ENCODE results near the gene PKIB.

PKIB gene

DNA sequence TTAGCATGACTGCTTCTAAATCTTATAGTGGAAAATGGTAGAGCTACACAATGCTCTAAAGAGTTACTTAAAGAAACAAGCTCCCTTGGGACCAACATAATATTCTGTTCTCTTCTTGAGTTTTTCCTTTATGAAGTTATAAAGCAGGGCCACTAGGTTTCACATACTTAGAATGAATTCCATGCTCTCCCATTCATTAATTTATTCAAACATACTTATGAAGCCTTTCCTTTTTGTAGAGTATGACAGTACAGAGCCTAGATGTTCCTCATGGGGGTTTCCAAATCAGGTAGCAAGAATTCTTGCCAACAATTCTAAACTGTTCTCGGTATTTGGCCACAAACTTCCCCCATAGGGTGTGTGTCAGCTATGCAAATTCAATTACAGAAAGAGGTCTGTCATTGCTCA lies 148.7 kb downstream of the PKIB start:
- H3K36me3 ChIP-seq (ENCODE audit: insufficient read depth, insufficient read length, low read length) = no peaks in the 10 kb centered on the region
- TF ChIP-seq YY1 (IDR thresholded peaks at IDR 0.05; ENCODE audit: insufficient read depth, insufficient read length) = no peak
- no peak for DNase-seq (ENCODE audit: low read depth, low spot score)
- no peaks in the 10 kb centered on the region for H3K4me1 ChIP-seq (ENCODE audit: insufficient read depth, insufficient read length)
- no peak overlapping the region for H3K4me3 ChIP-seq (ENCODE audit: insufficient read length, low read depth)
- H3K9me3 ChIP-seq (ENCODE audit: insufficient read depth, low read length) = peaks cover 10% of the 10 kb centered on the region; the same call in 1 of the 2 replicates
- H3K9ac ChIP-seq (ENCODE audit: insufficient read length, low read depth) = no peak overlapping the region
- H3K27me3 ChIP-seq (ENCODE audit: insufficient read depth, insufficient read length) = peaks cover 23% of the 10 kb centered on the region

DNA sequence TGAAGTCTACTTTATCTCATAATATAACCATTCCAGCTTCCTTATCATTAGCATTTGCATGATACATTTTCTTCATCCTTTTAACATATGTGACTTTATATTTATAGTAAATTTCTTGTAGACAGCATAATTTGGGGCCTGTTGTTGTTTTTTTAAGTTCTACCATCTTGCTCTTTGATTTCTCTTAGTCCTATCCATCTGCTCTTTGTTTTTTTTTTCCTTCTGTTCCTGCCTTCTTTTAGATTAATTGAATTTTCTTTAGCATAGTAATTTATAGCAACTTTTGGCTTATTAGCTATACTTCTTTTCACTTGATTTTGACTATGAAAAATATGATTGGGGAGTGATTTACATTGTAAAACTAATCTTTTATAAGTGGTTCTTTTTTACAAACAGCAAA lies 150.1 kb downstream of the PKIB start:
- no peaks in the 10 kb centered on the region for H3K4me1 ChIP-seq (ENCODE audit: insufficient read depth, insufficient read length)
- H3K36me3 ChIP-seq (ENCODE audit: insufficient read depth, insufficient read length, low read length) = no peaks in the 10 kb centered on the region
- no peak overlapping the region for H3K4me3 ChIP-seq (ENCODE audit: insufficient read length, low read depth)
- H3K9ac ChIP-seq (ENCODE audit: insufficient read length, low read depth) = no peak overlapping the region
- no peaks in the 10 kb centered on the region for H3K9me3 ChIP-seq (ENCODE audit: insufficient read depth, low read length)
- no peak for TF ChIP-seq YY1 (IDR thresholded peaks at IDR 0.05; ENCODE audit: insufficient read depth, insufficient read length)
- DNase-seq (ENCODE audit: low read depth, low spot score) = no peak
- peaks cover 14% of the 10 kb centered on the region for H3K27me3 ChIP-seq (ENCODE audit: insufficient read depth, insufficient read length)

DNA sequence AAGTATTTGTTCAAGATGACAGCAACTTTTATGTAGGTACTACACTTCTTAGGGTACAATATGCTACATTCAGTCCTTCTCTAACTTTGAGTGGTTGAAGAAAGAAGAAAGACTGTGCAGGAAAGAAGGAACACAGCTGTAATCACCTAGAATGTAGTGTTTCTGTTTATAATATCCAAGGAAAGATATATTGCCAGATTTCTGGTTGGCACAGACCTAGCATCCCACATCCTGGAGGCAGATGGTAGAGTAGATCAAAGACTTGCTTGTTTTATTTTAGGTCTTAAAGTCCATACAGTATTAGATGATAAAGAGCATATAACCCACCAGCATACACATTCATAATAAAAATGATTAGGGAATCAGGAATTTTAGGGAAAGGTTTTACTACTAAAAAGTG lies 156.1 kb downstream of the PKIB start:
- no peak for TF ChIP-seq SUZ12 (IDR thresholded peaks at IDR 0.05; ENCODE audit: extremely low read depth, insufficient read depth, insufficient read length)
- no peak for TF ChIP-seq ZNF274 (IDR thresholded peaks at IDR 0.05; ENCODE audit: low read depth, low read length)
- no peak for TF ChIP-seq YY1 (IDR thresholded peaks at IDR 0.05; ENCODE audit: insufficient read depth, insufficient read length)
- no peak overlapping the region for H3K4me3 ChIP-seq (ENCODE audit: insufficient read length, low read depth)
- no peaks in the 10 kb centered on the region for H3K9me3 ChIP-seq (ENCODE audit: insufficient read depth, low read length)
- no peak overlapping the region for H3K9ac ChIP-seq (ENCODE audit: insufficient read length, low read depth)
- no peaks in the 10 kb centered on the region for H3K36me3 ChIP-seq (ENCODE audit: insufficient read depth, insufficient read length, low read length)
- no peak for DNase-seq (ENCODE audit: low read depth, low spot score)
- no peaks in the 10 kb centered on the region for H3K27me3 ChIP-seq (ENCODE audit: insufficient read depth, insufficient read length)
- no peaks in the 10 kb centered on the region for H3K4me1 ChIP-seq (ENCODE audit: insufficient read depth, insufficient read length)

DNA sequence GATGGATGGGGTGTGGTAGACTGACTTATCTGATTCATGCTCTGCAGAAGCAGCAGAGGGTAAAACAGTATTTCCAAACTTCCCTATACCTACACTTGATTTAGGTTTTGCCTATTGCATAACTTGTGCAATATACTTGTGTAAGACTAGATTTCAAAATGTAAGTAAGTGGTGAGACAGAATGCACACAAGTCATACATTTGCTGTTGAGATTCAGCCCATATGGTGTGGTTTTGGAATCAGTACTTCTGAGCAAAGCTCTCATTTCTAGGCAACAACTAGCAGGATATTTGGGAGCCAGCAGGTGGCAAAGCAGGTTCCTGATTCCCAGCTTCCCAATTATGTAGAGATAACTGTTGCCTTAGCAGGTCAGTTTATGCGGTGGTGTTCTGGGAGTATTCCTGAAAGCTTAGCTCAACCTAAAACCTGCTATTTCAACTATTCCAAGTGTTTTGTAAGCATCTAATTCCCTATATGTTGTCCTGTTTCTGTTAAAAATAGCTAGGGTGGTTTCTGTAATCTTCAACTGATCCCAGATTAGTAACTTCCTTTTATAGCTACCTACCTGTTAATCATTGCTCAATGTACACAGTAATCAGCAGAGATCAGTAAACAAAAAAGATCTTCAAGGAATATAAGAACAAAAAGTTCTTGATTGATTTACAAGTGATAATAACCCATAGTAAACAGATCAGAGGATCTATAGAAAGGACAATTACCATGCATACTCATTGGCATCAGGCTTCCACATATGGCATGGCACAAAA lies 160.8 kb downstream of the PKIB start:
- Histone ChIP-seq H3K4me3 (ENCODE audit: insufficient read length, low read depth) (no peak overlapping the region), H3K27me3 (ENCODE audit: insufficient read depth, insufficient read length) (no peaks in the 10 kb centered on the region), H3K4me1 (ENCODE audit: insufficient read depth, insufficient read length) (no peaks in the 10 kb centered on the region), H3K36me3 (ENCODE audit: insufficient read depth, insufficient read length, low read length) (no peaks in the 10 kb centered on the region), H3K9ac (ENCODE audit: insufficient read length, low read depth) (no peak overlapping the region), H3K9me3 (ENCODE audit: insufficient read depth, low read length) (no peaks in the 10 kb centered on the region)
- no peak for DNase-seq (ENCODE audit: low read depth, low spot score)
- TF ChIP-seq SUZ12 (IDR thresholded peaks at IDR 0.05; ENCODE audit: extremely low read depth, insufficient read depth, insufficient read length) (no peak), ZNF274 (IDR thresholded peaks at IDR 0.05; ENCODE audit: low read depth, low read length) (no peak)

DNA sequence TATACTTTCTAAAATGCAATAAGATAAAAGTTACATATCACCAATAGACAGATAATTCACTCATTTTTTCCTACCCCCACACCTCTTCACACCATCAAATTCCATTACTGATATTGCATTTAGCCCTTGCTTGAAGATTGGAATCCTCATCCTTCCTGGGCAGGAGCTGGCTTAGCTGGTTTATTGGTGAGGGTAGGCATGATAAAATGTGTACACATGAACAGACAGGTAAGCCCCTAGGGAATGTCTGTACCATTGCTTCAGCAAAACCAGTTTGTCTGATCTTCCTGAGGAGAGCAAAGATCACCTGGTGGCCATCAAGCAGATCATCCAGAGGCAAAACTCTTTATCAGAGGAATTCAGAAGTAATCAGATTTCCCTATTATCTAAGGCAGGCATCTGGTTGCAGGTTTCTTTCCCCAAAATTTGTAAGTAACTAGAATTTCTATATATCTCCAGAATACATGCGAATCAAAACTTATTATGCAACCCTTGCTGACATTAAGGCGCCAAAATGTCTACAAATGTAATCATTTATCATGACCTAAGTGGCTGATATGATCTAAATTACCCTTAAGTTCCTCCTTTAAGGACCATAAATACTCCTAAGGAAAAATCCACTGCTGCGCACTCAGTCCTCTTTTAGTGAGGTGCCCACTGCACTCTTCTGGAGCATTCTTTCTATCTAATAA lies 162.7 kb downstream of the PKIB start:
- Histone ChIP-seq H3K4me3 (ENCODE audit: insufficient read length, low read depth) (no peak overlapping the region), H3K4me1 (ENCODE audit: insufficient read depth, insufficient read length) (no peaks in the 10 kb centered on the region), H3K9ac (ENCODE audit: insufficient read length, low read depth) (no peak overlapping the region), H3K36me3 (ENCODE audit: insufficient read depth, insufficient read length, low read length) (no peaks in the 10 kb centered on the region), H3K9me3 (ENCODE audit: insufficient read depth, low read length) (no peaks in the 10 kb centered on the region), H3K27me3 (ENCODE audit: insufficient read depth, insufficient read length) (no peaks in the 10 kb centered on the region)
- no peak for TF ChIP-seq YY1 (IDR thresholded peaks at IDR 0.05; ENCODE audit: insufficient read depth, insufficient read length)
- TF ChIP-seq SUZ12 (IDR thresholded peaks at IDR 0.05; ENCODE audit: extremely low read depth, insufficient read depth, insufficient read length) = no peak
- no peak for TF ChIP-seq ZNF274 (IDR thresholded peaks at IDR 0.05; ENCODE audit: low read depth, low read length)
- no peak for DNase-seq (ENCODE audit: low read depth, low spot score)

Measured in NT2/D1 (cell line).